GM12878 (cell line): ENCODE measurements around the gene C1orf52. TPM values are rescaled to one million over a fixed set of nuclear protein-coding genes. Genes with fewer than 3 reads are reported as not detected.

Source experiments
- ATAC-seq: fragments of 200-7000 bp; cut with Tn5 transposase; 3 replicates; pipeline ENCODE4 v1.9.1; 2020; ENCODE audit warnings: mild to moderate bottlenecking, moderate library complexity
- BruUV-seq: library from RNA; stranded (reverse); fragments of 400-500 nt; replicated peaks from 2 replicates; lab custom pipeline; 2021; lab: Mats Ljungman, UMichigan
- CTCF ChIA-PET: fragments of 300-600 bp; sonication (Branson Sonifier 250); formaldehyde crosslinking; extraction: SDS; loops from one replicate; lab custom pipeline; 2021; ENCODE audit warnings: inconsistent platforms; lab: Yijun Ruan, JAX
- POLR2A ChIA-PET: fragments of 350-600 bp; formaldehyde crosslinking; extraction: SDS; loops from one replicate; lab custom pipeline; 2021; ENCODE audit warnings: inconsistent platforms; lab: Charles Lee
- RAD21 ChIA-PET: fragments of 300-600 bp; sonication (Branson Sonifier 250); formaldehyde crosslinking; loops from one replicate; lab custom pipeline; 2023; ENCODE audit warnings: antibody characterized with exemption; ENCODE audit not compliant: unreplicated experiment; lab: Charles Lee
- SMC1A ChIA-PET: fragments of 300-600 bp; sonication (Branson Sonifier 250); formaldehyde crosslinking; loops from one replicate; lab custom pipeline; 2023; ENCODE audit not compliant: unreplicated experiment, uncharacterized antibody; lab: Charles Lee
- DNase-seq: peaks from one replicate; pipeline ENCODE4 v3.0.0-alpha.2; 2011; ENCODE audit warnings: low read depth, low spot score
- FAIRE-seq: peaks from 3 replicates; lab custom pipeline; 2011; peaks lifted over from hg19 to GRCh38; lab: Jason Lieb, UNC
- H2AFZ ChIP-seq: 2 replicates; pipeline ENCODE4 v1.6.0; 2011; ENCODE audit warnings: low read depth, low read length, control low read depth; ENCODE audit not compliant: control insufficient read depth
- H3K27ac ChIP-seq: 2 replicates; pipeline ENCODE4 v1.5.1; 2011; ENCODE audit warnings: control low read depth; ENCODE audit not compliant: control insufficient read depth, insufficient read depth
- H3K27me3 ChIP-seq, 2 experiments: replicated peaks in 1 of 2; 2 replicates each; pipeline versions ENCODE4 v1.6.0 to v1.6.1; 2011; ENCODE audit warnings: low read length in 1 of 2; ENCODE audit not compliant: control insufficient read depth in 2 of 2, insufficient read depth in 2 of 2
- H3K36me3 ChIP-seq, 2 experiments: 2 replicates each; pipeline ENCODE4 v1.5.1; 2011; ENCODE audit warnings: low read length in 1 of 2; ENCODE audit not compliant: control insufficient read depth in 2 of 2, insufficient read depth in 2 of 2
- H3K4me1 ChIP-seq: 2 replicates; pipeline ENCODE4 v1.6.1; 2011; ENCODE audit warnings: mild to moderate bottlenecking, low read length, moderate library complexity, mixed read lengths; ENCODE audit not compliant: control insufficient read depth, insufficient read depth
- H3K4me2 ChIP-seq: 2 replicates; pipeline ENCODE4 v1.6.0; 2011; ENCODE audit warnings: control low read depth; ENCODE audit not compliant: control insufficient read depth, insufficient read depth
- H3K4me3 ChIP-seq: fragments of 200-600 bp; sonication (generic); 2 replicates; pipeline ENCODE4 v1.5.1; 2016
- H3K79me2 ChIP-seq: 2 replicates; pipeline ENCODE4 v1.6.0; 2011; ENCODE audit warnings: low read length; ENCODE audit not compliant: control insufficient read depth, insufficient read depth
- H3K9ac ChIP-seq: 2 replicates; pipeline ENCODE4 v1.8.0; 2011; ENCODE audit warnings: low read length, control low read depth, mixed read lengths; ENCODE audit not compliant: control insufficient read depth, insufficient read depth
- H3K9me3 ChIP-seq: replicated peaks from 3 replicates; pipeline ENCODE4 v1.5.1; 2011; ENCODE audit warnings: mild to moderate bottlenecking, low read length; ENCODE audit not compliant: control insufficient read depth, insufficient read depth
- H4K20me1 ChIP-seq: 2 replicates; pipeline ENCODE4 v1.6.0; 2011; ENCODE audit not compliant: control insufficient read depth, insufficient read depth
- DPF2 ChIP-seq: fragments of 450-650 bp; IDR thresholded peaks from 2 replicates; pipeline ENCODE4 v1.6.1; 2017; ENCODE audit warnings: mild to moderate bottlenecking
- EGR1 ChIP-seq, 2 experiments: IDR thresholded peaks; 1 replicate in 1 of 2; 2 replicates in 1 of 2; pipeline ENCODE4 v1.6.1; 2011 to 2012; ENCODE audit warnings: low read depth in 2 of 2, low read length in 2 of 2, borderline replicate concordance in 1 of 2, mild to moderate bottlenecking in 1 of 2, moderate library complexity in 1 of 2
- ETV6 ChIP-seq, 2 experiments: fragments of 450-650 bp in 1 of 2; IDR thresholded peaks in 1 of 2; conservative IDR thresholded peaks in 1 of 2; 2 replicates each; pipeline ENCODE4 v1.6.1; 2014; ENCODE audit warnings: antibody characterized with exemption in 1 of 2, borderline replicate concordance in 1 of 2, low read depth in 1 of 2, mild to moderate bottlenecking in 1 of 2, moderate library complexity in 1 of 2
- FOXM1 ChIP-seq: IDR thresholded peaks from 2 replicates; pipeline ENCODE4 v1.6.1; 2012; ENCODE audit warnings: low read depth, mild to moderate bottlenecking, inconsistent platforms, low read length, moderate library complexity
- GATAD2B ChIP-seq: fragments of 450-650 bp; conservative IDR thresholded peaks from 2 replicates; pipeline ENCODE4 v1.6.1; 2017; ENCODE audit warnings: low read depth, mild to moderate bottlenecking, moderate library complexity
- JUND ChIP-seq: IDR thresholded peaks from 2 replicates; pipeline ENCODE4 v1.6.1; 2012; ENCODE audit warnings: low read depth, mild to moderate bottlenecking, low read length, improper control_type of control experiment, moderate library complexity
- MYC ChIP-seq: IDR thresholded peaks from 2 replicates; pipeline ENCODE4 v1.6.1; 2011; ENCODE audit warnings: mild to moderate bottlenecking, low read length, moderate library complexity, inconsistent platforms; ENCODE audit not compliant: insufficient read depth, insufficient replicate concordance, insufficient read length, severe bottlenecking
- NBN ChIP-seq: fragments of 450-650 bp; IDR thresholded peaks from 2 replicates; pipeline ENCODE4 v1.6.1; 2016
- NFIC ChIP-seq: IDR thresholded peaks from 2 replicates; pipeline ENCODE4 v1.6.1; 2012; ENCODE audit warnings: low read depth, mild to moderate bottlenecking, inconsistent platforms, low read length, moderate library complexity
- PBX3 ChIP-seq: IDR thresholded peaks from 2 replicates; pipeline ENCODE4 v1.6.1; 2011; ENCODE audit warnings: mild to moderate bottlenecking, low read depth, low read length, moderate library complexity; ENCODE audit not compliant: insufficient replicate concordance
- RBBP5 ChIP-seq: fragments of 200-600 bp; sonication (generic); conservative IDR thresholded peaks from 2 replicates; pipeline ENCODE4 v1.6.1; 2016
- RUNX3 ChIP-seq: IDR thresholded peaks from 2 replicates; pipeline ENCODE4 v1.6.1; 2012; ENCODE audit warnings: low read length, inconsistent platforms
- ZNF207 ChIP-seq: fragments of 450-650 bp; IDR thresholded peaks from 2 replicates; pipeline ENCODE4 v1.6.1; 2014; ENCODE audit warnings: antibody characterized with exemption, mild to moderate bottlenecking, borderline replicate concordance
- ZNF384 ChIP-seq: IDR thresholded peaks from 2 replicates; pipeline ENCODE4 v1.6.1; 2012; ENCODE audit warnings: low read depth, mild to moderate bottlenecking, low read length, improper control_type of control experiment, borderline replicate concordance
- ZZZ3 ChIP-seq: IDR thresholded peaks from 2 replicates; pipeline ENCODE4 v1.6.1; 2011; ENCODE audit warnings: low read depth; ENCODE audit not compliant: control insufficient read depth, insufficient read length
- WGBS: methylation state at CpG from one replicate; pipeline ENCODE4 v1.1.6; 2016; ENCODE audit warnings: low lambda C conversion rate; ENCODE audit not compliant: insufficient replicate concordance, insufficient coverage; ENCODE audit errors: missing lambda C conversion rate; 5-methylcytosine and 5-hydroxymethylcytosine counted together
- in situ Hi-C: fragments of 300-500 bp; cut with MboI; formaldehyde crosslinking; loops from 9 replicates; pipeline ENCODE4 v1.14.3; 2018; ENCODE audit warnings: mixed read lengths
- intact Hi-C: fragments of 100-400 bp; cut with micrococcal nuclease; formaldehyde crosslinking; loops from one replicate; pipeline ENCODE4 v1.14.2; 2022; ENCODE audit not compliant: unreplicated experiment
- polyA plus RNA-seq, 11 experiments: library from polyadenylated mRNA; depleted of rRNA in 4 of 11; unstranded in 6 of 11; stranded (reverse) in 5 of 11; fragments of >200 nt; fragmentation: Nextera tagmentation in 4 of 11; fragmentation: Illumina TruSeq in 1 of 11; extraction: Ambion mirVana in 4 of 11; extraction: Trizol in 1 of 11; gene quantifications; 1 replicate in 1 of 11; 2 replicates in 10 of 11; pipeline versions ENCODE4 v1.2.1 to v1.2.3, GENCODE V29; 2011 to 2016; ENCODE audit warnings: inconsistent platforms in 2 of 11, missing spikeins in 2 of 11, low read depth in 1 of 11
- total RNA-seq, 4 experiments: library from RNA; depleted of rRNA in 3 of 4; stranded (reverse); fragments of >200 nt in 3 of 4; fragmentation: Illumina TruSeq in 1 of 4; extraction: Trizol in 1 of 4; gene quantifications; 2 replicates each; pipeline versions ENCODE4 v1.2.1 to v1.2.3, GENCODE V29; 2013 to 2021

C1orf52 gene
- total and polyA plus RNA-seq, 10 of the 15 experiments (the other 5 are each of a cell fraction or from before 2014, with no cell fraction given) = 9.4 to 39.5 (median 17.6) TPM

DNA sequence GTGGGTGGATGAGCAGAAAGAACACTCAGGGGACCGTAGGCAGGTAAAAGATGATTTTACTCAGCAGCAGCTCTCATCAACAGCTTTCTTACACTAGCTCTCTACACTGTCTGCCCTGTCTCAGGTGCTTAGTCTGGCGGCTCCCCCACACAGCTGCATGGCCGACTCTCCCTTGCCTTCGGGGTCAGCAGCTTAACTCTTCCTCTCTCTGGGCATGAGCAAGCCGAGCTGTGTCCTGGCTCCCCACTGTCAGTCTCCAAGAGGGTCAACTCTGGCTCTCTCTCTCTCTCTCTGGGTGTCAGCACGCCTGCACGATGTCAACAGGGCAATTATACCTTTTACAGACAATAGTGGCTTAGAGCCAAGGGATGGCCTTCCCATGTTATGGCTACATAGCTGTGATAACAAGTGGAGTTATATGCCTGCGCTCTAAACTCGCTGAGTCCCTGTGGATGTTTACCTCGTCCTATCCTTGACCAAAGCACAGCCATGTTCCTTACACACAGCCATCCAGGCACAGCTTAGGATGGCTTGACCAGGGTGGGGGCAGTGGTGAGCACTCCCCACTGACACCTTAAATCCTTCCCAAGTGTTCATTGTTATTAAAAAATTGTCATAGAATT is 20.1 kb upstream of the C1orf52 start:
- Histone ChIP-seq H2AFZ (peak overlapping the region; percentile 52), H3K9me3 (no peaks in the 10 kb centered on the region), H3K36me3 (no peaks in the 10 kb centered on the region), H3K79me2 (peaks cover 21% of the 10 kb centered on the region), H3K4me2 (peak overlapping the region; percentile 49; the same call in 1 of the 2 replicates), H3K4me1 (peaks cover 4% of the 10 kb centered on the region), H3K9ac (no peak overlapping the region), H3K27me3 (no peaks in the 10 kb centered on the region), H3K27ac (no peak overlapping the region), H4K20me1 (no peaks in the 10 kb centered on the region), H3K4me3 (no peak overlapping the region)
- DNase-seq = no peak
- TF ChIP-seq NFIC (no peak), RBBP5 (no peak)
- 58% methylated on average over 10 of the region's 10 CpGs for WGBS
- ChIA-PET SMC1A (interaction anchor here (11.2 kb wide), 1 partner anchor 20 kb away, joined by 110 read pairs; the partner anchor contains the start of gene C1orf52), POLR2A (no interaction called here), RAD21 (no interaction called here), CTCF (interaction anchor here (1.0 to 10.6 kb wide), 4 partner anchors 12 to 28 kb away, joined by 4 to 229 read pairs (median 4); partner anchors contain the start of gene C1orf52)
- FAIRE-seq = no peak
- in situ Hi-C loops (loop anchor here (10.0 kb wide), 1 partner anchor 705 kb away; the partner anchor contains the start of gene CTBS), intact Hi-C loops (no loop called here)
- ATAC-seq = no peak
- BruUV-seq = no TSS peak

- peaks cover 27% of the 10 kb centered on the region for H3K79me2 ChIP-seq
- ChIA-PET RAD21 (no interaction called here), POLR2A (no interaction called here), CTCF (interaction anchor here (1.0 to 10.6 kb wide), 2 partner anchors 19 to 29 kb away, joined by 5 to 229 read pairs; partner anchors contain the start of gene C1orf52), SMC1A (interaction anchor here (11.2 kb wide), 1 partner anchor 20 kb away, joined by 110 read pairs; the partner anchor contains the start of gene C1orf52)
- H3K27me3 ChIP-seq = no peaks in the 10 kb centered on the region
- peak overlapping the region; percentile 52 for H2AFZ ChIP-seq
- FAIRE-seq (no peak), DNase-seq (no peak), ATAC-seq (peak; percentile 7)
- peak overlapping the region; percentile 49 for H3K4me2 ChIP-seq
- H3K4me3 ChIP-seq = no peak overlapping the region
- peak overlapping the region; percentile 41; the same call in 1 of the 2 replicates for H3K9ac ChIP-seq
- H3K9me3 ChIP-seq = no peaks in the 10 kb centered on the region
- no peak overlapping the region for H3K27ac ChIP-seq
- in situ Hi-C loops (loop anchor here (10.0 kb wide), 1 partner anchor 704 kb away; the partner anchor contains the start of gene CTBS), intact Hi-C loops (no loop called here)
- WGBS = 0% methylated on average over 2 of the region's 2 CpGs
- no peaks in the 10 kb centered on the region for H4K20me1 ChIP-seq
- peaks cover 4% of the 10 kb centered on the region for H3K4me1 ChIP-seq
- H3K36me3 ChIP-seq = no peaks in the 10 kb centered on the region
- BruUV-seq = no TSS peak
- TF ChIP-seq PBX3 (no peak), RUNX3 (peak; percentile 69), EGR1 (IDR thresholded peaks at IDR 0.05; ENCODE audit: borderline replicate concordance in 1 of 2, low read depth in 2 of 2, low read length in 2 of 2) (no peak), ZNF384 (no peak), JUND (0 out of 2 replicates have a peak, but pooled peaks have one; percentile 40), ZZZ3 (no peak), GATAD2B (no peak), MYC (no peak), NBN (0 out of 2 replicates have a peak, but pooled peaks have one; percentile 52), RBBP5 (no peak), ZNF207 (no peak), DPF2 (no peak), FOXM1 (no peak), ETV6 (conservative IDR thresholded peaks at IDR 0.05 in 1 of 2, IDR thresholded peaks at IDR 0.05 in 1 of 2; ENCODE audit: borderline replicate concordance in 1 of 2, low read depth in 1 of 2) (peak in 1 of 2 experiments; percentile 32; a peak in 1 of 4 replicates)
These were observed 19.4 kb upstream of the C1orf52 start for GRCh38 chr1:85278853-85279314.
